SJCRH30 (cell line): Measurements from ENCODE around the gene COMMD7. TPM values are rescaled to one million over a fixed set of nuclear protein-coding genes. Genes with fewer than 3 reads are reported as not detected.
"Not testable (repeated sequence)": the region's sequence is repeated elsewhere in the genome, so short reads cannot be mapped to it uniquely, and the experiment has no call there.

Experiments
- DNase-seq, 2 experiments: peaks; one replicate each; pipeline ENCODE4 v3.0.0-alpha.2; 2015 to 2020
- H3K27ac ChIP-seq: fragments of 250-450 bp; sonication (Bioruptor Pico); 2 replicates; pipeline ENCODE4 v1.5.1; 2020; ENCODE audit warnings: mild to moderate bottlenecking, moderate library complexity
- H3K27me3 ChIP-seq: fragments of 250-450 bp; sonication (Bioruptor Pico); 2 replicates; pipeline ENCODE4 v1.5.1; 2020; ENCODE audit warnings: mild to moderate bottlenecking, moderate library complexity
- H3K36me3 ChIP-seq: fragments of 250-450 bp; sonication (Bioruptor Pico); 2 replicates; pipeline ENCODE4 v1.5.1; 2020; ENCODE audit warnings: mild to moderate bottlenecking, moderate library complexity
- H3K4me1 ChIP-seq: fragments of 250-450 bp; sonication (Bioruptor Pico); 2 replicates; pipeline ENCODE4 v1.5.1; 2020; ENCODE audit warnings: mild to moderate bottlenecking, moderate library complexity
- H3K4me3 ChIP-seq: fragments of 250-450 bp; sonication (Bioruptor Pico); 2 replicates; pipeline ENCODE4 v1.5.1; 2020; ENCODE audit warnings: mild to moderate bottlenecking, moderate library complexity
- H3K9me3 ChIP-seq: fragments of 250-450 bp; sonication (Bioruptor Pico); replicated peaks from 2 replicates; pipeline ENCODE4 v1.5.1; 2020; ENCODE audit warnings: mild to moderate bottlenecking, moderate library complexity
- total RNA-seq: library from RNA; depleted of rRNA; stranded (reverse); fragments of >200 nt; shearing (Covaris generic); gene quantifications from 2 replicates; pipeline ENCODE4 v1.2.3, GENCODE V29; 2014

COMMD7 gene
- total RNA-seq, 1 experiment from 2014 or later, result 18.8 TPM

- no peak for DNase-seq
Measured at GRCh38 chr20:32756156-32756555, 12.9 kb upstream of the COMMD7 start.

DNA sequence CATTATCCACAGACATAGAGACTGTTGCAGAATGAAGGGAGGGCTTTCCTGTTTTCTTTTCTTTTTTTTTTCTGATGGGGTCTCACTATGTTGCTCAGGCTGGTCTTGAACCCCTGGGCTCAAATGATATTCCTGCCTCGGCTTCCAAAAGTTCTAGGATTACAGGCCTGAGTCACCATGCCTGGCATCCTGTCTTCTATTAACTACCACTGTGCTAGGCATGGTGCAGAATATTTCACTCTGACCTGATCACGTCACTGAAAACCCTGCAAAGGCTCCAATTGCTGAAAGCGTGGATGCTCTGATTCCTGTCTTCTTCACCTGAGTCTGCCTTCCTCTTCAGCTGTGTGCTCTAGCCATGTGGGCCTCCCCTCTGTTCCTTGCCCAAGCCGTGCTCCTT, 10.5 kb upstream of the COMMD7 start:
- Histone ChIP-seq H3K27ac (no peak overlapping the region), H3K36me3 (no peaks in the 10 kb centered on the region), H3K4me1 (no peaks in the 10 kb centered on the region), H3K9me3 (no peaks in the 10 kb centered on the region), H3K4me3 (no peak overlapping the region), H3K27me3 (peaks cover 3% of the 10 kb centered on the region; the same call in 1 of the 2 replicates)
- DNase-seq, result no peak

More at GRCh38 chr20:32756156-32756555, 12.9 kb upstream of the COMMD7 start:
- H3K27ac ChIP-seq, result no peak overlapping the region
- H3K4me1 ChIP-seq, result no peaks in the 10 kb centered on the region
- peaks cover 3% of the 10 kb centered on the region; the same call in 1 of the 2 replicates for H3K27me3 ChIP-seq
- H3K9me3 ChIP-seq, result no peaks in the 10 kb centered on the region
- H3K4me3 ChIP-seq, result no peak overlapping the region
- no peaks in the 10 kb centered on the region for H3K36me3 ChIP-seq

GRCh38 chr20:32752458-32753250, 9.4 kb upstream of the COMMD7 start:
- no peaks in the 10 kb centered on the region for H3K4me1 ChIP-seq
- H3K27me3 ChIP-seq, result peaks cover 9% of the 10 kb centered on the region
- no peak overlapping the region for H3K27ac ChIP-seq
- DNase-seq, result no peak
- H3K9me3 ChIP-seq, result no peaks in the 10 kb centered on the region
- no peaks in the 10 kb centered on the region for H3K36me3 ChIP-seq
- H3K4me3 ChIP-seq, result no peak overlapping the region

- no peaks in the 10 kb centered on the region for H3K4me1 ChIP-seq
- H3K36me3 ChIP-seq, result no peaks in the 10 kb centered on the region
- peaks cover 9% of the 10 kb centered on the region for H3K27me3 ChIP-seq
- H3K27ac ChIP-seq, result no peak overlapping the region
- no peak for DNase-seq
- H3K4me3 ChIP-seq, result no peak overlapping the region
- H3K9me3 ChIP-seq, result no peaks in the 10 kb centered on the region
Measured at GRCh38 chr20:32751702-32752457, 8.6 kb upstream of the COMMD7 start.

DNA sequence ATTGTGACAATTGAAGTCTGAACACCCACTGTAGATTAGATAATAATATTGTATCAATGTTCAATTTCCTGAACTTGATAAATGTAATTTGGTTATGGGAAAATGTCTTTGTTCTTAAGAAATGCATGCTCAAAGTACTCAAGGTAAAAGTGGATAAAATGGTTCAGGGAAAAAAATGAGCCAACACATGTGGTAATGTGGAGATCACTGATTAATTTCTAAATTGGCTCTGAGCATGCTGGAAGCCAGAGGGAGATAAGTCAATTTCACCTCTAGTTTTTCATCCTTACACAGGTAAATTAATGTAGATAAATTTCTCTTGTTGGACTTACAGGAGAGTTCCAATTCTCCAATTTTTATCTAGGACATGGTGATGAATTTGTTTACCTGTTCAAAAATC, 8.0 kb upstream of the COMMD7 start:
- Histone ChIP-seq H3K4me3 (no peak overlapping the region), H3K27me3 (peaks cover 9% of the 10 kb centered on the region), H3K4me1 (no peaks in the 10 kb centered on the region), H3K36me3 (no peaks in the 10 kb centered on the region), H3K27ac (no peak overlapping the region), H3K9me3 (no peaks in the 10 kb centered on the region)
- no peak for DNase-seq

- H3K27me3 ChIP-seq, result peaks cover 9% of the 10 kb centered on the region
- DNase-seq, result no peak
- no peak overlapping the region for H3K27ac ChIP-seq
- H3K4me1 ChIP-seq, result no peaks in the 10 kb centered on the region
- no peak overlapping the region for H3K4me3 ChIP-seq
- H3K36me3 ChIP-seq, result no peaks in the 10 kb centered on the region
- no peaks in the 10 kb centered on the region for H3K9me3 ChIP-seq
Measured at GRCh38 chr20:32749914-32750637, 6.8 kb upstream of the COMMD7 start.

DNA sequence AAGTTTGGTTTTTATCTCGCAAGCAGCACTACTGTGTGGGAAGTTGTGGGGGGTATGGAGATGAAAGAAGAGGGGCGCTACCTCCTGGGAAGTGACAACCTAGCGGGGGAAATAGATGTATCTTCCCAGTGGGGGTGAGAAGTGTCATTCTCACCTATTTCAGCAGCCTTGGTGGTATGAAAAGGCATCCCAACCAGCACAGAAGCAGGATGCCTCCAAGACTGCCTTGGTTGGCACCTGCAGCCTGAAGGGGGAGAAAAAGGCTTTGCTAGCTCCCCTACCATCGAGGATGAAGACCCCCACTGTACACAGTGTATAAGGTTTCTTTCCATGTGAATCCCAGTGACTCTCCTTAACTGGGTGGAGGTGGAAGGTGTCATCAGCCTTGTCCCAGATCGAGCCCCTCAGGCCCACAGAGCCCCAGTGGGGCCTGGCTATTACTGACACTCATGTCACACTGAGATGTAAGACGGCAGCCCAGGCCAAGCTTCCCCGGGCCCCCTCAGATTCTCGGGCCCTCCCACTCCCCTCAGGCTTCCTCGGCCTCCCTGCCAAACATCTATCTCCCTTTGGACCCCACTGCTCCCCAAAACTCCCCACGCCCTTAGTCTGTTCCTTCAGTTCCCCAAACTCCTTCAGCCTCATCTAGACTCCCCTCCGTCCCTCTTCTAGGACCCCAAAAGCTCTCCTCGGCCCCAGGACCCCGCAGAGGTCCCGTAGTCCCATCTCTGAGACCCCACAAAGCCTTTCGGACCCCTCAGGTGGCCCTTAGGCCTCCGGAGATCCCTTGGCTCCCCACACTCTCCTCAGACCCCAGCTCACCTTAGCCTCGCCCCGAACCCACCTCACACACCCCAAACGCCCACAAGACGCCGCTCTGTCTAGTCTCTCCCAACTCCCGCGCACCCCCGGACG, 688 bp downstream of the COMMD7 start:
- H3K36me3 ChIP-seq, result no peaks in the 10 kb centered on the region
- no peak overlapping the region for H3K27ac ChIP-seq
- peak overlapping the region; percentile 64 for H3K4me3 ChIP-seq
- peaks cover 4% of the 10 kb centered on the region; the same call in 1 of the 2 replicates for H3K4me1 ChIP-seq
- no peaks in the 10 kb centered on the region for H3K9me3 ChIP-seq
- H3K27me3 ChIP-seq, result no peaks in the 10 kb centered on the region
- no peak for DNase-seq

- peaks cover 4% of the 10 kb centered on the region; the same call in 1 of the 2 replicates for H3K4me1 ChIP-seq
- H3K9me3 ChIP-seq, result no peaks in the 10 kb centered on the region
- no peak overlapping the region for H3K27ac ChIP-seq
- no peak overlapping the region for H3K4me3 ChIP-seq
- no peak for DNase-seq
- H3K27me3 ChIP-seq, result no peaks in the 10 kb centered on the region
- no peaks in the 10 kb centered on the region for H3K36me3 ChIP-seq
Measured at GRCh38 chr20:32741151-32741550, 2.1 kb downstream of the COMMD7 start.

GRCh38 chr20:32737371-32738223, 5.7 kb downstream of the COMMD7 start:
- H3K27ac ChIP-seq, result no peak overlapping the region
- no peak for DNase-seq
- H3K4me3 ChIP-seq, result no peak overlapping the region
- H3K4me1 ChIP-seq, result no peaks in the 10 kb centered on the region; the same call in 1 of the 2 replicates
- H3K36me3 ChIP-seq, result no peaks in the 10 kb centered on the region
- no peaks in the 10 kb centered on the region for H3K27me3 ChIP-seq
- H3K9me3 ChIP-seq, result no peaks in the 10 kb centered on the region

- Histone ChIP-seq H3K27ac (no peak overlapping the region), H3K27me3 (no peaks in the 10 kb centered on the region), H3K4me3 (no peak overlapping the region), H3K4me1 (peaks cover 3% of the 10 kb centered on the region; the same call in 1 of the 2 replicates), H3K9me3 (no peaks in the 10 kb centered on the region), H3K36me3 (no peaks in the 10 kb centered on the region)
- no peak for DNase-seq
Measured at GRCh38 chr20:32731882-32732266, 11.4 kb downstream of the COMMD7 start.

DNA sequence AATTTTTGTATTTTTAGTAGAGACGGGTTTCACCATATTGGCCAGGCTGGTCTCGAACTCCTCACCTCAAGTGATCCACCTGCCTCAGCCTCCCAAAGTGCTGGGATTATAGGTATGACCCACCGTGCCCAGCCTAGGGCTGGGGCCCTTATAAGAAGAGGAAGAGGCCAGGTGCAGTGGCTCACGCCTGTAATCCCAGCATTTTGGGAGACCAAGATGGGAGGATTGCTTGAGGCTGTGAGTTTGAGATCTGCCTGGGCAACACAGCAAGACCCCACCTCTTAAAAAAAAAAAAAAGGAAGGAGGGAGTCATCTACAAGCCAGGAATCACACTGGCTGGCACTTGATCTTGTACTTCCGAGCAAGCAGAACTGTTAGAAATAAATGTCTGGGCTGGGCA, 13.9 kb downstream of the COMMD7 start:
- H3K27me3 ChIP-seq, H3K4me1 ChIP-seq, DNase-seq, H3K9me3 ChIP-seq, H3K36me3 ChIP-seq, H3K27ac ChIP-seq, H3K4me3 ChIP-seq: not testable (repeated sequence)

DNA sequence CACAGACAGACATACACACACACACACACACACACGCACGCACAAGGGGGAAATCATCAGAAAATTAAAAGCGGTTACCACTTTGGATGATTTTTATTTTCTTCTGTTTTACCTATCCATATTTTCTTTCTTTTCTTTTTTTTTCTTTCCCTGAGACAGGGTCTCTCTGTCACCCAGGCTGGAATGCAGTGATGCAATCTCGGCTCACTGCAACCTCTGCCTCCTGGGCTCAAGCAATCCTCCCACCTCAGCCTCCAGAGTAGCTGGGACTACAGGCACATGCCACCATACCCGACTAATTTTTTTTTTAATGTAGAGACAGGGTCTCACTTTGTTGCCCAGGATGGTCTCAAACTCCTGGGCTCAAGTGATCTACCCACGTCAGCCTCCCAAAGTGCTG, 14.8 kb downstream of the COMMD7 start:
- DNase-seq, H3K27me3 ChIP-seq, H3K4me1 ChIP-seq, H3K4me3 ChIP-seq, H3K27ac ChIP-seq, H3K36me3 ChIP-seq, H3K9me3 ChIP-seq: not testable (repeated sequence)

DNA sequence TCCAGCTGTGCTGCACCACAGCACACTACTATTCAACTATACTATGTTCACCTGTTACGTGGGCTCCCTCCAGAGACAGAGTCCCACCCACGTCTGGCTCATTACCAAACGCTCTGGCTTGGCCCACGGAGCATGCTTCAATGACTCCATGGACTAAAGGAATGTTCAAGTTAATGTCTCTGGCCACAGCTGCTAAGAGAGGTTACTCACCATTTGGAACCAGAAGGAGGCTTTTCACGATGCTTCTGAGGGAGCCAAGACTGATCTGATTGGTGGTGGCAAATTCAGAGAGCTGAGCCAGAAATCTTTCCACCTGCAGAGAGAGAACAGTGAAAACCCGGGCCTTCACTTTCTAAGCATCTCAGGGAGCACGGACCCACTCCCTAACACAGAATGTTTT, 15.6 kb downstream of the COMMD7 start:
- Histone ChIP-seq H3K4me1 (peaks cover 3% of the 10 kb centered on the region; the same call in 1 of the 2 replicates), H3K4me3 (no peak overlapping the region), H3K36me3 (no peaks in the 10 kb centered on the region), H3K27me3 (no peaks in the 10 kb centered on the region), H3K9me3 (no peaks in the 10 kb centered on the region), H3K27ac (no peak overlapping the region)
- DNase-seq, result peak; percentile 66 to 75
